GM18505 (cell line): ENCODE data around the gene CENATAC.

Source experiments
- ATAC-seq: cut with Tn5 transposase; IDR thresholded peaks from one replicate; pipeline ENCODE4 v1.9.1; 2021; ENCODE audit not compliant: unreplicated experiment
- POLR2A ChIP-seq: IDR thresholded peaks from 4 replicates; pipeline ENCODE4 v1.6.1; 2011; ENCODE audit warnings: borderline replicate concordance; ENCODE audit not compliant: insufficient read depth, insufficient read length; ENCODE audit errors: extremely low read depth

Gene CENATAC

DNA sequence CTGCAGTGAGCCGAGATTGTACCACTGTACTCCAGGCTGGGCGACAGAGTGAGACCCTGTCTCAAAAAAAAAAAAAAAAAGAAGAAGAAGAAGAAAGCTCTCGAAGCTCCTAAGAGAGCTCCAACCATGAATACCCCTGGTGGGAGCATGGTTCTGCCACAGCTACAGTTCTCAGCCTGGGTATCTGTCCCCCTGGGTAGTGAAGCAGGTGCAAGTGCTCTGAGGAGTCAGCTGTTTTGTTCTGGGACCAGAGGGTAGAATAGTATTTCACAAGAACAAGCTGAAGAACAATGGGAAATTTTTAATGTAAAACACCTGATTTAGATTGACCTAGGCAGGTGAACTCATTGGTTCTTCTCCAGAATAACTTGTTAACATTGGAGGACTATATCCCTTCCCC lies 63.3 kb downstream of the CENATAC start:
- no peak for TF ChIP-seq POLR2A

DNA sequence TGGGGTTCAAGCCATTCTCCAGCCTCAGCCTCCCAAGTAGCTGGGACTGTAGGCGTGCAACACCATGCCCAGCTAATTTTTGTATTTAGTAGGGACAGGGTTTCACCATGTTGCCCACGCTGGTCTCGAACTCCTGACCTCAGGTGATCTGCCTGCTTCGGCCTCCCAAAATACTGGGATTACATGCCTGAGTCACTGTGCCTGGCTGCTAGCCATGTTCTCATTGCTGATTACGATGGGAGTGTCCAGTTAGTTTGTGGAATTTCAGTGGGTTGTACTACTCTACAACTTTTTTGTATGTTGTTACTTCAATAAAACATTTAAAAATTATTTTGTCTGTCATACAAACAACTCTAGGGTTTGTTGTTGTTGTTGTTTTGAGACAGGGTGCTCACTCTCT lies 64.8 kb downstream of the CENATAC start:
- ATAC-seq = no peak

More for the DNA sequence above, 63.3 kb downstream of the CENATAC start:
- ATAC-seq = no peak

DNA sequence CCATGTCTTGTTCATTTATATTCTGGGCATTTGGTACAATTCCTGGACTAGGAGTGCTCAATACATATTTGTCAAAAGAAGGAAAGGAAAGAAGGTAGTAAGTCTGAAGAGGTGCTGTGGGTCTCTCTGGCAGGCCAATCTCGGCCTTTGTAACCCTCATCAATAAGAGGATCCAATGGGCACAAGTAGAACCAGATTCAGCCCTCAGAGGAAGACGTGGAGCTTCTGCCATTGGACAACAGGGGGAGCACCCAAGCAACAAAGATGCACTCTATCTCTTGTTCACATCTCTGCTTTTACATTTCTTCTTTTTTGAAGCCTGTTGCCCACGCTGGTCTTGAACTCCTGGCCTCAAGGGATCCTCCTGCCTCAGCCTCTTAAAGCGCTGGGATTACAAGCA lies 67.4 kb downstream of the CENATAC start:
- no peak for TF ChIP-seq POLR2A

More for the DNA sequence above, 64.8 kb downstream of the CENATAC start:
- no peak for TF ChIP-seq POLR2A

More for the DNA sequence above, 67.4 kb downstream of the CENATAC start:
- no peak for ATAC-seq
